OCI-LY1 (cell line): Measurements from ENCODE around the gene NTNG1.

Experiments used
- H2AFZ ChIP-seq: fragments of 200-600 bp; sonication (generic), shearing (Covaris generic); 2 replicates; pipeline ENCODE4 v1.6.0; 2014; ENCODE audit warnings: antibody characterized with exemption, mild to moderate bottlenecking, low read length
- H3F3A ChIP-seq: fragments of 200-600 bp; sonication (generic), shearing (Covaris generic); 2 replicates; pipeline ENCODE4 v1.6.0; 2014; ENCODE audit warnings: mild to moderate bottlenecking, antibody characterized with exemption, low read length, moderate library complexity; ENCODE audit not compliant: insufficient read depth
- H3K27ac ChIP-seq: fragments of 200-600 bp; sonication (generic); 2 replicates; pipeline ENCODE4 v1.5.1; 2014; ENCODE audit warnings: low read length, mixed run types, mild to moderate bottlenecking, low read depth; ENCODE audit not compliant: poor library complexity, severe bottlenecking
- H3K27me3 ChIP-seq: fragments of 200-600 bp; sonication (generic); 2 replicates; pipeline ENCODE4 v1.6.0; 2014; ENCODE audit warnings: antibody characterized with exemption, mild to moderate bottlenecking, low read length, moderate library complexity; ENCODE audit not compliant: insufficient read depth
- H3K36me3 ChIP-seq: fragments of 200-600 bp; sonication (generic); 2 replicates; pipeline ENCODE4 v1.6.1; 2014; ENCODE audit warnings: mild to moderate bottlenecking, antibody characterized with exemption, low read length, moderate library complexity, mixed read lengths; ENCODE audit not compliant: insufficient read depth
- H3K4me1 ChIP-seq: fragments of 200-600 bp; sonication (generic); 2 replicates; pipeline ENCODE4 v1.5.1; 2014; ENCODE audit warnings: mild to moderate bottlenecking, low read length, moderate library complexity; ENCODE audit not compliant: insufficient read depth, severe bottlenecking
- H3K4me2 ChIP-seq: fragments of 200-600 bp; sonication (generic), shearing (Covaris generic); 2 replicates; pipeline ENCODE4 v1.6.1; 2014; ENCODE audit warnings: low read length
- H3K4me3 ChIP-seq: fragments of 200-600 bp; sonication (generic); 2 replicates; pipeline ENCODE4 v1.5.1; 2014; ENCODE audit warnings: low read length, low read depth, mild to moderate bottlenecking, mixed read lengths; ENCODE audit not compliant: poor library complexity, severe bottlenecking
- H3K79me2 ChIP-seq: fragments of 200-600 bp; shearing (Covaris generic); 2 replicates; pipeline ENCODE4 v1.6.1; 2016; ENCODE audit warnings: mixed run types, low read length, mixed read lengths; ENCODE audit not compliant: insufficient read depth
- H3K9ac ChIP-seq: fragments of 200-600 bp; sonication (generic), shearing (Covaris generic); 2 replicates; pipeline ENCODE4 v1.6.1; 2014; ENCODE audit warnings: mild to moderate bottlenecking, low read length, mixed read lengths
- H3K9me2 ChIP-seq: fragments of 200-600 bp; sonication (generic), shearing (Covaris generic); 2 replicates; pipeline ENCODE4 v1.6.1; 2014; ENCODE audit warnings: low read depth, mild to moderate bottlenecking, low read length, mixed read lengths
- H3K9me3 ChIP-seq: fragments of 200-600 bp; shearing (Covaris generic); 2 replicates; pipeline ENCODE4 v1.6.1; 2014; ENCODE audit warnings: low read length, mixed read lengths
- H4K20me1 ChIP-seq: fragments of 200-600 bp; sonication (generic), shearing (Covaris generic); 2 replicates; pipeline ENCODE4 v1.6.0; 2016; ENCODE audit warnings: mild to moderate bottlenecking, low read length; ENCODE audit not compliant: insufficient read depth
- EZH2 ChIP-seq: fragments of 200-600 bp; sonication (generic), shearing (Covaris generic); IDR thresholded peaks from 2 replicates; pipeline ENCODE4 v1.8.0; 2017; ENCODE audit warnings: borderline replicate concordance, mixed run types, mild to moderate bottlenecking, antibody characterized with exemption, low read length, moderate library complexity, mixed read lengths
- TF ChIP-seq, protein P1 (sequence below): fragments of 200-600 bp; sonication (generic), shearing (Covaris generic); IDR thresholded peaks from 2 replicates; pipeline ENCODE4 v1.5.1; 2017; ENCODE audit warnings: mild to moderate bottlenecking, antibody characterized with exemption, low read length, moderate library complexity, mixed read lengths

NTNG1 gene

DNA sequence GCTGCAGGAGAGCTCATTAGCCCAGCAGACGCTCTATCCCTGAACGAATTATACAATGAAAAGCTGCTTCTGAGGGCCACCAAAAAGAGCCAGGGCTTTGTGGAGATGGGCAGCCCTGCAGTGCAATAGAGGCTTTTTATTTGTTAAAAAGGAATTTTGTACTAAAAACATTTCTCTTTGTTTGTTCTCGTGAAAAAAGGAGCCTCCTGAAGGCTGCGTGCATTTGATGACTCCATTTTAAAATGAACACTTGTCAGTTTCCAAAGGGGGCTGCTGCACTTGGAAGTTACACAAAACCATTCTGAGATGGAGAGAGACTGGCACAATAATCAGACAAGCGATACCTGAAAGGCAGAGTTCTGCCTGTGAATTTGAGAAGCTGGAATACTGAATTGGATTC is 202.8 kb downstream of the NTNG1 start:
- no peak overlapping the region for H3K4me2 ChIP-seq
- no peak overlapping the region for H3K4me3 ChIP-seq
- H4K20me1 ChIP-seq: no peaks in the 10 kb centered on the region
- no peak overlapping the region for H3K9ac ChIP-seq
- no peaks in the 10 kb centered on the region for H3K27me3 ChIP-seq
- TF ChIP-seq, protein P1, sequence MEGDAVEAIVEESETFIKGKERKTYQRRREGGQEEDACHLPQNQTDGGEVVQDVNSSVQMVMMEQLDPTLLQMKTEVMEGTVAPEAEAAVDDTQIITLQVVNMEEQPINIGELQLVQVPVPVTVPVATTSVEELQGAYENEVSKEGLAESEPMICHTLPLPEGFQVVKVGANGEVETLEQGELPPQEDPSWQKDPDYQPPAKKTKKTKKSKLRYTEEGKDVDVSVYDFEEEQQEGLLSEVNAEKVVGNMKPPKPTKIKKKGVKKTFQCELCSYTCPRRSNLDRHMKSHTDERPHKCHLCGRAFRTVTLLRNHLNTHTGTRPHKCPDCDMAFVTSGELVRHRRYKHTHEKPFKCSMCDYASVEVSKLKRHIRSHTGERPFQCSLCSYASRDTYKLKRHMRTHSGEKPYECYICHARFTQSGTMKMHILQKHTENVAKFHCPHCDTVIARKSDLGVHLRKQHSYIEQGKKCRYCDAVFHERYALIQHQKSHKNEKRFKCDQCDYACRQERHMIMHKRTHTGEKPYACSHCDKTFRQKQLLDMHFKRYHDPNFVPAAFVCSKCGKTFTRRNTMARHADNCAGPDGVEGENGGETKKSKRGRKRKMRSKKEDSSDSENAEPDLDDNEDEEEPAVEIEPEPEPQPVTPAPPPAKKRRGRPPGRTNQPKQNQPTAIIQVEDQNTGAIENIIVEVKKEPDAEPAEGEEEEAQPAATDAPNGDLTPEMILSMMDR: no peak
- TF ChIP-seq EZH2: no peak
- H3K79me2 ChIP-seq: no peaks in the 10 kb centered on the region
- H3F3A ChIP-seq: no peaks in the 10 kb centered on the region
- no peak overlapping the region for H2AFZ ChIP-seq
- H3K36me3 ChIP-seq: no peaks in the 10 kb centered on the region
- H3K9me3 ChIP-seq: no peaks in the 10 kb centered on the region
- no peaks in the 10 kb centered on the region for H3K4me1 ChIP-seq
- no peaks in the 10 kb centered on the region for H3K9me2 ChIP-seq
- no peak overlapping the region for H3K27ac ChIP-seq

DNA sequence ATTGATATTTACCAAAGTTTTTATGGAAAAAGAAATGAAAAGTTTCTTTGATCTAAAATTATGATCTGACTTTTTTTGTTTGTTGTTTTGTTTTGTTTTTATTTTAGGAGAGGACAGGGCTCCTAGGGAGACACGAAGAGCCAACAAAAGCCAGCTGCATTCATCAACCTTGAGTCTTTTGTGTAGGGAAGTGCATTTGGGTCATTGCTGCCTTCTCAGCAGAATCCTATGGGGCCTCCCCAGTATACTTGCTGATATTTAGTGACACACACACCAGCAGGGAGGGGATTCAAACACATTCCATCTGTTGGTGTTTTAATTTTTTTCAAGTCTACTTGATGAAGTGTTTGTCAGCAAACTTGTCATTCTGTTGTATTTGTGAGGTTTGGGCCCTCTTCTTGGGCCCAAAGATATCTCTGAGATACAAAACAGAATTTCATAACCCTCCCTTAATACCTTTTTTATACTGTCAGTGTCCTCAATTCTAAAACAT is 203.5 kb downstream of the NTNG1 start:
- TF ChIP-seq, protein P1: no peak
- no peak for TF ChIP-seq EZH2
- Histone ChIP-seq H3K4me1 (no peaks in the 10 kb centered on the region), H4K20me1 (no peaks in the 10 kb centered on the region), H3K79me2 (no peaks in the 10 kb centered on the region), H3K27ac (no peak overlapping the region), H3K4me3 (no peak overlapping the region), H3K9ac (no peak overlapping the region), H3K36me3 (no peaks in the 10 kb centered on the region), H2AFZ (no peak overlapping the region), H3F3A (no peaks in the 10 kb centered on the region), H3K9me2 (no peaks in the 10 kb centered on the region), H3K4me2 (no peak overlapping the region), H3K27me3 (no peaks in the 10 kb centered on the region), H3K9me3 (no peaks in the 10 kb centered on the region)

DNA sequence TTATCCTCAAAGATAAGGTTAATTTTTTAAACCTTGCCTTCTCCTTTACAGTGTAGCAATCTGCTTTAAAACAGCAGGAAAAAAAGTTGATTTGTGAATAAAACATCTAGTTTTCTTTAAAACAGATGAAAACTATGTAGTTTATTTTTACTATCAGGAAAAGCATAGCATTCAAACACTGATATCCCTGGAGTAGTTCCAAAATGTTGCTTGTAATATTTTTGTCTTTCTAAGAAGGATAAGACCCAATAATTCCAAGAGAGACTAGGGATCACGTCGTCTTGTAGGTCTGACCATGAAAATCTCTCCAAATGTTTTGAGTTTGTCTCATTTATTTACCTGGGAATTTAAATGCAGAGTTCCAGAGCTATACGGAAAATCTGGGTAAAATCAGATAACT is 204.0 kb downstream of the NTNG1 start:
- H3K79me2 ChIP-seq: no peaks in the 10 kb centered on the region
- H3K4me3 ChIP-seq: no peak overlapping the region
- no peaks in the 10 kb centered on the region for H3K4me1 ChIP-seq
- no peaks in the 10 kb centered on the region for H3F3A ChIP-seq
- H3K9me2 ChIP-seq: no peaks in the 10 kb centered on the region
- no peaks in the 10 kb centered on the region for H4K20me1 ChIP-seq
- H2AFZ ChIP-seq: no peak overlapping the region
- no peak for TF ChIP-seq EZH2
- TF ChIP-seq, protein P1: no peak
- no peak overlapping the region for H3K9ac ChIP-seq
- H3K27me3 ChIP-seq: no peaks in the 10 kb centered on the region
- H3K36me3 ChIP-seq: no peaks in the 10 kb centered on the region
- H3K27ac ChIP-seq: no peak overlapping the region
- no peak overlapping the region for H3K4me2 ChIP-seq
- no peaks in the 10 kb centered on the region for H3K9me3 ChIP-seq
